SK-N-MC (cell line): ENCODE measurements around the gene CTU1.

Experiments used
- EZH2 ChIP-seq: fragments of 200-600 bp; sonication (generic); IDR thresholded peaks from one replicate; pipeline ENCODE4 v1.6.1; 2017; ENCODE audit warnings: antibody characterized with exemption
- FOXP2 ChIP-seq: optimal IDR thresholded peaks from 2 replicates; pipeline ENCODE3; 2011; ENCODE audit warnings: mild to moderate bottlenecking, moderate library complexity; ENCODE audit not compliant: insufficient read depth; ENCODE audit errors: extremely low read length, control extremely low read depth
- POLR2AphosphoS5 ChIP-seq: IDR thresholded peaks from 2 replicates; pipeline ENCODE4 v1.6.1; 2012; ENCODE audit warnings: mild to moderate bottlenecking, low read depth, low read length, borderline replicate concordance

- TF ChIP-seq EZH2 (no peak), POLR2AphosphoS5 (no peak), FOXP2 (no peak)
These were observed 567 bp upstream of the CTU1 start for GRCh38 chr19:51108805-51109146.
